GM13976 (cell line): ENCODE data around the gene CDH23.

Experiments used
- DNase-seq: peaks from one replicate; pipeline ENCODE4 v3.0.0; 2012; ENCODE audit warnings: low spot score
- in situ Hi-C: fragments of 300-500 bp; cut with MboI; formaldehyde crosslinking; loops from one replicate; pipeline ENCODE4 v1.12.0; 2022; ENCODE audit warnings: low sequenced_read_pairs, mixed read lengths, inconsistent platforms; ENCODE audit not compliant: unreplicated experiment
- TF ChIP-seq, protein P1 (sequence below): IDR thresholded peaks from 2 replicates; pipeline ENCODE4 v1.5.1; 2012; ENCODE audit warnings: borderline replicate concordance, mild to moderate bottlenecking; ENCODE audit not compliant: insufficient read depth; ENCODE audit errors: extremely low read depth, missing control alignments, control extremely low read depth

Gene CDH23

DNA sequence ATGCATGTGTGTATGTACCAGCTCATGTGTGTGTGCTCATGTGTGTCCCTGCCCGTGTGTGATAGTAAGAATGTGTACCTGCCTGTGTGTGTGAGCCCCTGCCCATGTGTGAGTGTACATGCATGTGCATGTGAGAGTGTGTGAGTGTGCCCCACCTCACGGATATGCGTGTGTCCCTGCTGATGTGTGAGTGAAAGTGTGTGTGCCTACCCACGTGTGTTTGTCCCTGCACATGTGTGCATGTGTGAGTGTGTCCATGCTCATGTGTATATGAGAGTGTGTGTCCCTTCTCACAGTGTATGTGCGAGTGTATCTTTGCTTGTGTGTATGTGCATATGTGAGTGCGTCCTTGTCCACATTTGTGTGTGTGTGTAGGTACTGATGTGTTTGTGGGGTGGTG lies 69.6 kb downstream of the CDH23 start:
- TF ChIP-seq, protein P1, sequence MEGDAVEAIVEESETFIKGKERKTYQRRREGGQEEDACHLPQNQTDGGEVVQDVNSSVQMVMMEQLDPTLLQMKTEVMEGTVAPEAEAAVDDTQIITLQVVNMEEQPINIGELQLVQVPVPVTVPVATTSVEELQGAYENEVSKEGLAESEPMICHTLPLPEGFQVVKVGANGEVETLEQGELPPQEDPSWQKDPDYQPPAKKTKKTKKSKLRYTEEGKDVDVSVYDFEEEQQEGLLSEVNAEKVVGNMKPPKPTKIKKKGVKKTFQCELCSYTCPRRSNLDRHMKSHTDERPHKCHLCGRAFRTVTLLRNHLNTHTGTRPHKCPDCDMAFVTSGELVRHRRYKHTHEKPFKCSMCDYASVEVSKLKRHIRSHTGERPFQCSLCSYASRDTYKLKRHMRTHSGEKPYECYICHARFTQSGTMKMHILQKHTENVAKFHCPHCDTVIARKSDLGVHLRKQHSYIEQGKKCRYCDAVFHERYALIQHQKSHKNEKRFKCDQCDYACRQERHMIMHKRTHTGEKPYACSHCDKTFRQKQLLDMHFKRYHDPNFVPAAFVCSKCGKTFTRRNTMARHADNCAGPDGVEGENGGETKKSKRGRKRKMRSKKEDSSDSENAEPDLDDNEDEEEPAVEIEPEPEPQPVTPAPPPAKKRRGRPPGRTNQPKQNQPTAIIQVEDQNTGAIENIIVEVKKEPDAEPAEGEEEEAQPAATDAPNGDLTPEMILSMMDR: no peak
- in situ Hi-C loops: no loop called here
- DNase-seq: no peak

DNA sequence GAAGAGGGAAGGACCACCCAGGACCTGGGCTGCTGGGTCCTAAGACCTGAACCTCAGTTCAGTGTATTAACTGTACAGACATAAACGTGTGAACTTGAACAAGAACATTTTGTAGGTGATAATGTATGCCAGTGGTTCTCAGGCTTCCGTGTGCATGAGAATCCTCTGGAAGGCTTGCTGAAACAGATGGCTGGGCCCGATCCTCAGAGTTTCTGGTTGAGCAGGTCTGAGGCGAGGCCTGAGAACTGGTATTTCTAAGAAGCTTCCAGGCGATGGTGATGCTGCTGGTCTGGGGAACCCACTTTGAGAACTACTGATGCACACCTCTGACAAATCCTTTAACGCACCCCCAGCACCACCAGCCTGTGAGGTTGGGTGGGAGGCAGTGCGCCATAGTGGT lies 70.4 kb downstream of the CDH23 start:
- TF ChIP-seq, protein P1: no peak
- DNase-seq: no peak
- in situ Hi-C loops: no loop called here

DNA sequence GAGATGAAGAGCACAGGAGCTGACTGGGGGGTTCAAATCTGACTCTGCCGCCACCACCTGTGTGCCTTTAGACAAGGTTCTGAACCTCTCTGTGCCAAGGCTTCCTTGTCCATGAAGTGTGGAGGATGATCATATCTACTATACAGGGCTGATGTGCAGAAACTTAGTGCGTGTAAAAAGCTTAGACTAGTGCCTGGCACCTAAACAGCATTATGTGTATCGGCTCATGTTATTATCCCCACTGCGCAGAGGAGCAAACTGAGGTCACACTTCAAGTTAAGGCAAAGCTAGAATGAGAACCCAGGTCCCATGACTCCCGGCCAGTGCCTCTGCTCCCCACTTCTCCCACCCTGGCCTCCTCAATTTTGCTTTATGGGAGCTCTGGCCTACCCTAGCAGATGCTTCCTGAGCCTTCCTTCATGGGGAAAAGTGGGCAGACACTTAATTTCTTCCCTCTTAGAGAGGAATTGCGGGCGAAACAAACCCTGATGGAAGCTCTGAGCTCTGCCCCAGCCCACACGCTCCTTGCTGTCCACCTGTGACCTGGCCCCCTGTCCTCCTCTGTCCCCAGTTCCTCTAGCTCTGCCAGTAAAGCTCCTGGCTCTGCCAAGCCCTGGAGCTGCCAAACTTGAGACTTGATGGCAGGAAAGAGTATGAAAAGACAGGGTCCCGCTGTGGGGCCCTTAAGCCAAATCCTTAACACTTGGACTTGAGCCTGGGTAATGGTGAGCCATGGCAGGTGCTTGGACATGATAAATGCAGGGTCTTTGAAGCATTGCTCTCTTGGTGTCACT lies 71.0 kb downstream of the CDH23 start:
- in situ Hi-C loops: no loop called here
- TF ChIP-seq, protein P1: no peak
- DNase-seq: no peak

DNA sequence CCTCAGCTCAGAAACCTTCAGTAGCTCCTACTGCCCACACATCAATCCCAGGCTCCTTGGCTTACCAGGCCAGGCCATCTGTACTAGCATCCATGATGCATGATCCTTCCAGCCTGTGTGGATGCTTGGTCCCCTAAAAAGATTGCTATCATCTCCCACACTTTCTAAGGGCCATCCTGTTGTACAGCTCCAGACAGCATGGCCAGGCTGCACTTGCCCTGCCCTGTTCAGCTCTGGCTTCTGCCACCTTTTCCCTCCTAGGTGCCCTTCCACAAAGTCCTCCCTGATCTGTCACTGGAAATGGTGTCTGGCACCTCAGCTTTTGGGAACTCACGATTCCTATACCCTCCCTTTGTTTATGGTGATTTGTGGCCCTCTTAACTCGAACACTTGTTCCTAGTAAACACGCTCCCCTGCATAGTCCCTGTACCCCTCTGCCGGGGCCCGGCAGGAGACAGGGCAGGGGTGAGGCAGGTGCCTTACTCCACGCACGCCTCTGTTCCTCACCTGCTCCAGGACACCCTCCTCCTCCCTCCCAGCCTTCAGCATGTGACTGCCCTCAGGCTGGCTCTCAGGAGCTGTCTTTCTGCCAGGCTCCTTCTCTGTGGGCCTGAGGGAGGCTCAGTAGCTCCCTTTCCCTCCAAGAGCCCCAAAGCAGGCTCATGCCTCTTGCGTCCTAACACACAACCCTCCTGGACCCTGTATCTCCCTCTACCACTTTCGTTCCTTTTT lies 71.8 kb downstream of the CDH23 start:
- no peak for DNase-seq
- in situ Hi-C loops: no loop called here
- TF ChIP-seq, protein P1: no peak

DNA sequence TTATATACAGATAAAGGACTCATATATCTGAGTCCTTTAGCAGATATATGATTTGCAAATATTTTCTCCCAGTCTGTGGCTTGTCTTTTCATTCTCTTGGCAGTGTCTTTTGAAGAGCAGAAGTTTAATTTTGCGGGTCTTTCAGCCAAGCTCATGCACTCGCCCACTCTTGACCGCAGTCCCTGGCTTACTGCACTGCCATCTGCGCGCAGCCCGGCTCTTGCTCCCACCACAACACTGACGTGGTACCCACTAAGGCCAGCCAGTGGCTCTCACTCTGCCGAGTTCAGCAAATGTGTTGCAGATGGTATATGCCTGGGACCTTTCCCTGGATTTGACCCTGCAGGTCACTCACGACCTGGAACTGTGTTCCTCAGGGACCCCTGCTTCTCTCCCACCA lies 74.3 kb downstream of the CDH23 start:
- TF ChIP-seq, protein P1: no peak
- DNase-seq: no peak
- in situ Hi-C loops: no loop called here

DNA sequence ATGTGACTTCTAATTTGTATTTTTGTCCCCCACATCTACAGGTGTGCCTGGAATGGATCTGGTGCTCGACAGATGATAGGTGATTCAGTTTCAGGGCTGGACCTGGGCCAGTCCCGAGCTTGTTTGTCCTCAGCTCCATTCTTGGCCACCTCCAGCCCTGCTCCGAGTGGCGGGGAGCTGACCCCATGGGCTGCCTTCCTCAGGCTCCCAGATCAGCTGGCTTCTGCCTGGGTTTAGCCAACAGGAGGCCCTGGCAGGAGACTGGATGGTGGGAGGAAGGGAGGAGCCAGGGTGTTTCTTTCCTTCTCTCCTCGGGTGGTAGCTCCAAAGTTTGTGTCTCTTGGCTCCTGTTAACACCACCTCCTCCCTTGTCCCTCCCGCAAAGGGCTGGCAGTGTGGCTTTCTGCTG lies 75.2 kb downstream of the CDH23 start:
- in situ Hi-C loops: no loop called here
- DNase-seq: no peak
- TF ChIP-seq, protein P1: no peak

DNA sequence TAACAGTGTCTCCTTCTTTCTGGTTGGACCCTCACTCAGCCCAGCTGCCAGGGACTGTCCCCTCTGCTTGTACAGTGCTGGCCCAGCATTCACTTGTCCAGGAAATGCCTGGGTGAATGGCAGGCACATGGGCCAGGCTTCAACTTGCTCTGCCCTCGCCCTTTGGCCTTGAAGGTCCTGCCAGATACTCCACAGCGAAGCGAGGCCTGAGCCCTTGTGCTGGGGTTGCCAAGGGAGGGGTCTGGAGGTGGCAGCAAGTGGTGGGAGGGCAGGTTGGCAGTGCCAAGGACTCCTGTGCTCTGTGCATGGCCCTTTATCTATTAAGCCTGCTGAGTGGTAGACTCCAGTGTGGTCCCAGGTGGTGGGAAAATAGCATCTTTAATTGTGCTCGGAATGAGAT lies 75.7 kb downstream of the CDH23 start:
- in situ Hi-C loops: no loop called here
- no peak for DNase-seq
- TF ChIP-seq, protein P1: no peak
